Breast epithelium (tissue), 3 donors: Measurements from ENCODE around the gene ATXN7L1.

ENCODE experiments used
- POLR2A ChIP-seq: fragments of 450-650 bp; IDR thresholded peaks from one replicate; pipeline ENCODE4 v1.6.1; 2016; ENCODE audit warnings: antibody characterized with exemption, mild to moderate bottlenecking, moderate library complexity
- POLR2AphosphoS5 ChIP-seq, 3 donors: sonication (generic); formaldehyde crosslinking; IDR thresholded peaks; one replicate each; pipeline ENCODE4 v1.6.1; 2017; ENCODE audit warnings: antibody characterized with exemption in 3 of 3
- TF ChIP-seq, protein P1 (sequence below), 3 donors: fragments of 450-650 bp; IDR thresholded peaks; one replicate each; pipeline ENCODE4 v1.5.1; 2016 to 2017; ENCODE audit warnings: antibody characterized with exemption in 3 of 3, mild to moderate bottlenecking in 3 of 3, moderate library complexity in 3 of 3

DNA sequence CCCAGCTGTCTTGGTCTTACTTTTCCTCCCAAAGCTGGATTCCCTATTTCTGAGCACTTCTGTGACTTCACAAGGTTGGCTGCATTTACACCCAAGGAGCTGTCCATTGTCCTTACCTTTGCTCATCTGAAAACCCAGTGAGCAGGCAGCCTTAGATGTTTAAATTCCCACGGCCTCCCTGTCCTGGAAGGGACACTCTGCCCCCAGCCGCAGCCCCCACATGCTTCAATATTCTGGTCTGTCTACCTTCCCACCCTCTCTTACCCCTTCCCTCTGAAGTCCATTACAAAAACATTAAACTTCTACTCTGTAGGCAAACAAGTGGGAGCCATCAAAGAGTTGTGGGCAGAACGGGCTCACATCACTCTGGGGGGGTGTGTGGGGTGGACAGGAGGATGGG is 221.3 kb downstream of the ATXN7L1 start:
- TF ChIP-seq, protein P1, sequence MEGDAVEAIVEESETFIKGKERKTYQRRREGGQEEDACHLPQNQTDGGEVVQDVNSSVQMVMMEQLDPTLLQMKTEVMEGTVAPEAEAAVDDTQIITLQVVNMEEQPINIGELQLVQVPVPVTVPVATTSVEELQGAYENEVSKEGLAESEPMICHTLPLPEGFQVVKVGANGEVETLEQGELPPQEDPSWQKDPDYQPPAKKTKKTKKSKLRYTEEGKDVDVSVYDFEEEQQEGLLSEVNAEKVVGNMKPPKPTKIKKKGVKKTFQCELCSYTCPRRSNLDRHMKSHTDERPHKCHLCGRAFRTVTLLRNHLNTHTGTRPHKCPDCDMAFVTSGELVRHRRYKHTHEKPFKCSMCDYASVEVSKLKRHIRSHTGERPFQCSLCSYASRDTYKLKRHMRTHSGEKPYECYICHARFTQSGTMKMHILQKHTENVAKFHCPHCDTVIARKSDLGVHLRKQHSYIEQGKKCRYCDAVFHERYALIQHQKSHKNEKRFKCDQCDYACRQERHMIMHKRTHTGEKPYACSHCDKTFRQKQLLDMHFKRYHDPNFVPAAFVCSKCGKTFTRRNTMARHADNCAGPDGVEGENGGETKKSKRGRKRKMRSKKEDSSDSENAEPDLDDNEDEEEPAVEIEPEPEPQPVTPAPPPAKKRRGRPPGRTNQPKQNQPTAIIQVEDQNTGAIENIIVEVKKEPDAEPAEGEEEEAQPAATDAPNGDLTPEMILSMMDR (IDR thresholded peaks at IDR 0.05), result no peak
- TF ChIP-seq POLR2AphosphoS5 (IDR thresholded peaks at IDR 0.05) (no peak), POLR2A (no peak)
